ENCODE results near the gene PLPPR1.
"Not testable (repeated sequence)": the region's sequence is repeated elsewhere in the genome, so short reads cannot be mapped to it uniquely, and the experiment has no call there.

PLPPR1 gene

DNA sequence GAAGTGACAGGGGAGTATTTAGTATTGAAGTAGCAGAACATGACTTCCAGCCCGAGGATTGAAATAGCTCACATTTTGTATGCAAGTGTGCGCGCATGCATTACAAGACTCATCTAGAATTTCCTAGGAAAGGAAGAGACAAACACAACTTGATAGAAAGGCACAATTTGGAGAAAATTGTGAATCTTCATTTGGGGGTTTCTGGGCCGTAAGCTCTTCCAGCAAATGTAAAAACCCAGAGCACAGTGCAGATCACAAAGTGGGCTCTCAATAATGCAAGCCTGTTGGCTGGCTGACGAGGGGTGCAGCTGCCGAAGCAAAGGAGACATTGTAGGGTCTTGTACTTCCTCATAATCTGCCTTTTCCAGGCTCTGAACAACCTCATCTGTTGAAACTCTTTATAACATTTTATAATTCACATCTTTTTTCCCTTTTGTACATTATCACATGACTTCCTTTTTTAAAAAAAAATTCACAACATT, 247.3 kb downstream of the PLPPR1 start:
- no peak overlapping the region for H3K9ac ChIP-seq (ENCODE audit: low read length)
- no peaks in the 10 kb centered on the region for H3K36me3 ChIP-seq (replicated peaks; ENCODE audit: insufficient read depth, low read length)
- no peak for DNase-seq
- no peaks in the 10 kb centered on the region for H3K9me2 ChIP-seq (replicated peaks; ENCODE audit: insufficient read depth, low read length)
- no peak overlapping the region for H3K27ac ChIP-seq (ENCODE audit: low read length)
- H3F3A ChIP-seq (ENCODE audit: insufficient read depth, low read length) = no peaks in the 10 kb centered on the region
- H2AFZ ChIP-seq (ENCODE audit: low read length) = no peak overlapping the region
- H3K4me1 ChIP-seq (ENCODE audit: low read length) = no peaks in the 10 kb centered on the region
- TF ChIP-seq, protein P1, sequence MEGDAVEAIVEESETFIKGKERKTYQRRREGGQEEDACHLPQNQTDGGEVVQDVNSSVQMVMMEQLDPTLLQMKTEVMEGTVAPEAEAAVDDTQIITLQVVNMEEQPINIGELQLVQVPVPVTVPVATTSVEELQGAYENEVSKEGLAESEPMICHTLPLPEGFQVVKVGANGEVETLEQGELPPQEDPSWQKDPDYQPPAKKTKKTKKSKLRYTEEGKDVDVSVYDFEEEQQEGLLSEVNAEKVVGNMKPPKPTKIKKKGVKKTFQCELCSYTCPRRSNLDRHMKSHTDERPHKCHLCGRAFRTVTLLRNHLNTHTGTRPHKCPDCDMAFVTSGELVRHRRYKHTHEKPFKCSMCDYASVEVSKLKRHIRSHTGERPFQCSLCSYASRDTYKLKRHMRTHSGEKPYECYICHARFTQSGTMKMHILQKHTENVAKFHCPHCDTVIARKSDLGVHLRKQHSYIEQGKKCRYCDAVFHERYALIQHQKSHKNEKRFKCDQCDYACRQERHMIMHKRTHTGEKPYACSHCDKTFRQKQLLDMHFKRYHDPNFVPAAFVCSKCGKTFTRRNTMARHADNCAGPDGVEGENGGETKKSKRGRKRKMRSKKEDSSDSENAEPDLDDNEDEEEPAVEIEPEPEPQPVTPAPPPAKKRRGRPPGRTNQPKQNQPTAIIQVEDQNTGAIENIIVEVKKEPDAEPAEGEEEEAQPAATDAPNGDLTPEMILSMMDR (IDR thresholded peaks at IDR 0.05; ENCODE audit: low read length) = no peak
- TF ChIP-seq EZH2phosphoT487 (IDR thresholded peaks at IDR 0.05; ENCODE audit: low read length) = no peak
- no peak for TF ChIP-seq EZH2 (optimal IDR thresholded peaks at IDR 0.05; ENCODE audit: low read depth, low read length)
- no peak overlapping the region for H3K4me2 ChIP-seq (ENCODE audit: low read depth, low read length)
- no peaks in the 10 kb centered on the region for H3K27me3 ChIP-seq (replicated peaks; ENCODE audit: insufficient read depth, low read length)
- H3K4me3 ChIP-seq (ENCODE audit: low read length) = no peak overlapping the region
- H3K79me2 ChIP-seq (ENCODE audit: low read length) = no peaks in the 10 kb centered on the region
- no peaks in the 10 kb centered on the region for H3K9me3 ChIP-seq (replicated peaks; ENCODE audit: insufficient read depth, low read length)
- no peaks in the 10 kb centered on the region for H4K20me1 ChIP-seq (ENCODE audit: insufficient read depth, low read length)

DNA sequence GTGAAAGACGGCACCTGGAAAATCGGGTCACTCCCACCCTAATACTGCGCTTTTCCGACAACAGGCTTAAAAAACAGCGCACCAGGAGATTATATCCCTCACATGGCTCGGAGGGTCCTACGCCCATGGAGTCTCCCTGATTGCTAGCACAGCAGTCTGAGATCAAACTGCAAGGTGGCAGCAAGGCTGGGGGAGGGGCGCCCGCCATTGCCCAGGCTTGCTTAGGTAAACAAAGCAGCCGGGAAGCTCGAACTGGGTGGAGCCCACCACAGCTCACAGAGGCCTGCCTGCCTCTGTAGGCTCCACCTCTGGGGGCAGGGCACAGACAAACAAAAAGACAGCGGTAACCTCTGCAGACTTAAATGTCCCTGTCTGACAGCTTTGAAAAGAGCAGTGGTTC, 262.5 kb downstream of the PLPPR1 start:
- H3K9me2 ChIP-seq (replicated peaks; ENCODE audit: insufficient read depth, low read length); H3K27ac ChIP-seq (ENCODE audit: low read length); H3K79me2 ChIP-seq (ENCODE audit: low read length); H3K4me3 ChIP-seq (ENCODE audit: low read length); H3K36me3 ChIP-seq (replicated peaks; ENCODE audit: insufficient read depth, low read length); H3K9me3 ChIP-seq (replicated peaks; ENCODE audit: insufficient read depth, low read length); H3F3A ChIP-seq (ENCODE audit: insufficient read depth, low read length); H4K20me1 ChIP-seq (ENCODE audit: insufficient read depth, low read length); H3K4me2 ChIP-seq (ENCODE audit: low read depth, low read length); H3K27me3 ChIP-seq (replicated peaks; ENCODE audit: insufficient read depth, low read length); DNase-seq; H3K4me1 ChIP-seq (ENCODE audit: low read length); H3K9ac ChIP-seq (ENCODE audit: low read length); H2AFZ ChIP-seq (ENCODE audit: low read length): not testable (repeated sequence)

DNA sequence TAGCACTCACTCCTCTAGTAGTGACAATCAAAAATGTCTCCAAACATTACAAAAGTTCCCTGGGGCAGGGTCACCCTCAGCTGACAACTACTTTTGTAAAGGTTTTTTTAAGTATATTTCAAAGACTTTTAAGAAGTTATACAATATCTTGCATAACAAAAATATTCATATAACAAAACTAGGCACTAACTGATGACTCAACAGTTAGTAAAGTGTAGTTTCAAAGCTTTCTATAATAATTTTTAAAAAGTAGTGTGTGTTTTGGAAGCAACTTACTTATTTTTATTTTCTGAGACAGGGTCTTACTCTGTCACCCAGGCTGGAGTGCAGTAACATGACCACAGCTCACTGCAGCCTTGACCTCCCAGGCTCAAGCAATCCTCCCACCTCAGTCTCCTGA, 271.4 kb downstream of the PLPPR1 start:
- Histone ChIP-seq H3K4me3 (ENCODE audit: low read length) (no peak overlapping the region), H2AFZ (ENCODE audit: low read length) (no peak overlapping the region), H4K20me1 (ENCODE audit: insufficient read depth, low read length) (no peaks in the 10 kb centered on the region), H3K4me2 (ENCODE audit: low read depth, low read length) (no peak overlapping the region), H3K9me3 (replicated peaks; ENCODE audit: insufficient read depth, low read length) (no peaks in the 10 kb centered on the region), H3K27ac (ENCODE audit: low read length) (no peak overlapping the region), H3F3A (ENCODE audit: insufficient read depth, low read length) (no peaks in the 10 kb centered on the region), H3K9me2 (replicated peaks; ENCODE audit: insufficient read depth, low read length) (no peaks in the 10 kb centered on the region), H3K79me2 (ENCODE audit: low read length) (no peaks in the 10 kb centered on the region), H3K4me1 (ENCODE audit: low read length) (no peaks in the 10 kb centered on the region), H3K27me3 (replicated peaks; ENCODE audit: insufficient read depth, low read length) (no peaks in the 10 kb centered on the region), H3K9ac (ENCODE audit: low read length) (no peak overlapping the region), H3K36me3 (replicated peaks; ENCODE audit: insufficient read depth, low read length) (no peaks in the 10 kb centered on the region)
- TF ChIP-seq EZH2 (optimal IDR thresholded peaks at IDR 0.05; ENCODE audit: low read depth, low read length) (no peak), EZH2phosphoT487 (IDR thresholded peaks at IDR 0.05; ENCODE audit: low read length) (no peak)
- TF ChIP-seq, protein P1 (IDR thresholded peaks at IDR 0.05; ENCODE audit: low read length) = no peak
- DNase-seq = no peak

DNA sequence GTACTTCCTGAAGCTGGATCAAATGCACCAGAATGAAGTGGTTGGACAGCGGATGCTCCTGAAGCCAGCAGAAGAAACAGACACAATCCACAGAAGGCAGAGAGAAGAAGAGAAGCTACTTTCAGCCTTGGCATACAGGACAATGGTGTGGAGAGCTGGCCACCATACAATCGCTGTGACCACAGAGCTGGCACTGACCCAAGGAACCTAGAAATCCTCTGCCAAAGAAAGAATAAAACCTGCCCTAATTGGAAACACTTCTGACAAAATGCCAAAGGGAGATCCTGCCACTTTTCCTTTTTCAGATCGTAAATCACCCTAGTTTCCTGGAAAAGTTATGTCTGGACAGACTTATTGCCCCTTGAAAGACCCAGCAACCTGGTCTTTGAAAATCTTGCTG, 278.5 kb downstream of the PLPPR1 start:
- H4K20me1 ChIP-seq (ENCODE audit: insufficient read depth, low read length) = no peaks in the 10 kb centered on the region
- H3K79me2 ChIP-seq (ENCODE audit: low read length) = no peaks in the 10 kb centered on the region
- no peaks in the 10 kb centered on the region for H3K4me1 ChIP-seq (ENCODE audit: low read length)
- no peak for TF ChIP-seq EZH2phosphoT487 (IDR thresholded peaks at IDR 0.05; ENCODE audit: low read length)
- no peak for TF ChIP-seq EZH2 (optimal IDR thresholded peaks at IDR 0.05; ENCODE audit: low read depth, low read length)
- H3K9me2 ChIP-seq (replicated peaks; ENCODE audit: insufficient read depth, low read length) = no peaks in the 10 kb centered on the region
- no peak overlapping the region for H2AFZ ChIP-seq (ENCODE audit: low read length)
- no peaks in the 10 kb centered on the region for H3K36me3 ChIP-seq (replicated peaks; ENCODE audit: insufficient read depth, low read length)
- no peak overlapping the region for H3K27ac ChIP-seq (ENCODE audit: low read length)
- DNase-seq = no peak
- no peaks in the 10 kb centered on the region for H3F3A ChIP-seq (ENCODE audit: insufficient read depth, low read length)
- H3K9me3 ChIP-seq (replicated peaks; ENCODE audit: insufficient read depth, low read length) = no peaks in the 10 kb centered on the region
- no peak overlapping the region for H3K4me2 ChIP-seq (ENCODE audit: low read depth, low read length)
- no peak overlapping the region for H3K4me3 ChIP-seq (ENCODE audit: low read length)
- H3K27me3 ChIP-seq (replicated peaks; ENCODE audit: insufficient read depth, low read length) = no peaks in the 10 kb centered on the region
- H3K9ac ChIP-seq (ENCODE audit: low read length) = no peak overlapping the region
